AML-193 (cell line): ENCODE results near the gene CBFA2T3.

Source experiments
- DNase-seq, 2 experiments: peaks; one replicate each; lab custom pipeline; 2025; lab: John Stamatoyannopoulos, UW

Gene CBFA2T3

DNA sequence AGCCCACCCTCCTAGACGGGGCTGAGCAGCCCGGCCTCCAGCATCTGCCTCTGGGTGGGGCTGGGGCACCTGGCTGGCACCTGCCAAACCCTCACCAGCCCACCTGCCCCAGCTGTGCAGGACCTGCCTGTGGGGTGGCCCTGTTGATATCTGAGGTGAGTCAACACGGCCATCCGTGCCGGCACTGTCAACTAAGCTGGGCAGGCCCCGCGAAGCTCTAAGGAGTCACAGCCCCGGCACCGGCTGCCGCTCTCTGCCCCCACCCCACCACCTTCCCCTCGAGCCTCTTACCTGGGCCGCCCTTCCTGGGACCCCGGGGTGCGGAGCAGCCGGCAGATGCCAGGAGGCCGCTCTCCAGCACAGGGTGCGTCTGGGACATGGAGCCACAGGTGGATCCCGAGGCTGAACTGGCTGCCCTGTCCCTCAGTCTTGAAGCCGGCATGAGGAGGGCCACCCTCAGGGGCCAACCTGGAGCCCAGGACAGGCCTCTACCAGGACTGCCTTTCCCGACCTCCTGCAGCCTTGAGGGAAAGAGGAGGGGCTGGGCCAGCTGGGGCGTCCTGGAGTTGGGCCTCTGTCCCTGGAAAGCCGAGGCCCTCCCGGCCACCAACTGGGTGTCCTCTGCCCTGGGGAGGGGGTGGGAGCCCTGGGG is 515 bp downstream of the CBFA2T3 start:
- no peak for DNase-seq

DNA sequence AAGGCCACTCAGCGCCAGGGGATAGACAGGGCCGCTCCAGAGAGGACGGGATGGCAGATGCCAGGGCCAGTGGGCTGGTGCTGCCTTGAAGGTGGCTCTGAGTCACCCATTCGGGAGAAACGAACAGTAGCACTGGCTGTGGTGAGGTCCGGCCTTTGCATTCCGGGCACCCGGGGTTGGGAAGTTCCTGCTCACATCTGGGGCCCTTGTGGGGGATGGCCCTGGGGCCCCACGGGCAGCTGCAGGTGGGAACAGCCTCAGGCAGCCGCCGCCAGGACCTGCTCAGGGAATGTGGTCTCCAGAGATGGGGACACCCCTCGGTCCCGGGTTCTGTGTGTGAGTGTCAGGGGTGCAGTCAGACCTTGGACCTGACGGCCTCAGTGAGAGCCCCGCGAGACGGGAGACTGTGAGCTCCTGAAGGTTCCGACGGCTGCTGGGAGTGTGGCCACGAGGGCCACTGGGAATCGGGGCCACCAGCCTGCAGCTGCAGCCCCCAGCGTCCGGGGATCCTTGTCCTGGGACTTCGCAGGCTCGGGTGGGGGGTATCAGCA is 1.4 kb downstream of the CBFA2T3 start:
- DNase-seq: no peak

DNA sequence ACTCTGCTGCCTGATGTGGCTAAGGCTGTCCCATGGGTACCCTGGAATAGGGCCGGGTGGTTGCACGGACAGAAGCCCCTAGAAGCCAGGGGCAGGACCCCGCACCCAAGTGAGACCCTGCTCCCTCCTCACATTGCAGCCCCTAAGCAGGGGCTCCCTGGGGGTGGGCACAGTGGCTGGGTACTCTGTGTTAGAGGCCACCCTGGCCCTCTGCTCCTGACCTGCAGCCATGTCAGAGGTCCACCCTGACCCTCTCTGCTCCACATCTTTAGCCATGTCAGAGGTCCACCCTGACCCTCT is 2.1 kb downstream of the CBFA2T3 start:
- DNase-seq: no peak

DNA sequence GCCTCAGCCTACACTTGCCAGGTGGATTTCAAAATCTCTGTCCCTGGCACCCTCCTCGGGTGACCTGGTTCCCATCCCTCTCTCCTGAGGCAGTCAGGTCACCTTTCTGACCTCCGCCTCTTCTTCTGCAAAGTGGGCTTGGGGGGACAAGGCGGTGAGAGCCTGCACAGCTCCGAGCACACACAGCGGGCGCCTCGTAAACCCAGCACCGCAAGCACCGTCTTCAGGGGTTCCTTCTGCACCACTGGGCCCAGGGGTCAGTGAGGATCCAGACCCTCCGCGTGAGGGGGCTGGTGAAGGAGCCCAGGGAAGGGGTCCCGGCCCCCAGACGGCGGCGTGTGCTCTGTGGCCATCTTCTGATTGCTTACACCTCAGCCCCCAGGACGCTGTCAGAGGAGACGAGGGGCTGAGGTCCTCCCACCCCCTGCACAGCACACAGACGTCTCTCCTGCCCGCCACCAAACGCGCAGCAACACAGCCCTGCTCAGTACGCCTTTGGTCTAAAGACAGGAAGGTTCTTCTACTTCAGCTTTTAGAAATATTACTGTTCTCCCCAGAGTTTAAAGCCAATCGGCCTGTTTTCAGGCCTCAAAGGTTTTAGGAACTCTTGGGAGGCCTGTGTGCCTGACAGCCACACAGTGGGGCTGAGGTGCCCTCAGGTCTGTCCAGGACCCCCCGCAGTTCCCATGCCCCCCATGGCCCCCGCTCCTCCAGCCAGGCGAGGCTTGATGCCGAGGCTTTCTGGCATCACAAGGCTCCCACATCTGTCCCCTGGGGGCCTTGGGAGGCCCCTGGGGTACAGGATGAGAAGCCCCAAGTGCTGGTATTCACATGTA is 2.7 kb downstream of the CBFA2T3 start:
- peak in 1 of 2 experiments; percentile 11 for DNase-seq

DNA sequence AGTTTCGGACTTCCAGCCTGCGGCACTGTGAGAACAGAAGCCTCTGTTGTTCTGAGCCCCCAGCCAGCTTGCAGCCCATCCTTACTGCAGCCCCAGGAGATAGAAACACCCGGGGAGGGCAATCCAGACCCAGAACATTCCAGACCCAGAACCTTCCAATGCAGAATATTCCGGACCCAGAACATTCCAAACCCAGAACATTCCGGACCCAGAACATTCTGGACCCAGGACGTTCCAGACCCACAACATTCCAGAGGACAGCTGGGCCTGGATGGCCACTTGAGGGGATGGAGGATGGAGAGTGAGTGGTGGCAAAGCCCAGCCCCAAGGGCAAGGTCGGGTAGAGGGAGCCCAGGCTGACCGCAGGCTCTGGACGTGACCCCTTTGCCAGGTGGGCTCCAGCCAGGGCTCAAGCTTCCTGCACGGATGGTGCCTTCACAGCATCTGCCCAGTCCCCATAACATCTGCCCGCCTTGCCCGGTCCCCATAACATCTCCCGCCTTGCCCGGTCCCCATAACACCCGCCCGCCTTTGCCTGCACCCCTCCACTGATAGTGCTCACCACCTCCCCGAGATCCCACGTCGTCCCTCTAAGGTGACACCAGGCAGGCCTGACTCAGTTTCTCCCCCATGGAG is 3.5 kb downstream of the CBFA2T3 start:
- no peak for DNase-seq

DNA sequence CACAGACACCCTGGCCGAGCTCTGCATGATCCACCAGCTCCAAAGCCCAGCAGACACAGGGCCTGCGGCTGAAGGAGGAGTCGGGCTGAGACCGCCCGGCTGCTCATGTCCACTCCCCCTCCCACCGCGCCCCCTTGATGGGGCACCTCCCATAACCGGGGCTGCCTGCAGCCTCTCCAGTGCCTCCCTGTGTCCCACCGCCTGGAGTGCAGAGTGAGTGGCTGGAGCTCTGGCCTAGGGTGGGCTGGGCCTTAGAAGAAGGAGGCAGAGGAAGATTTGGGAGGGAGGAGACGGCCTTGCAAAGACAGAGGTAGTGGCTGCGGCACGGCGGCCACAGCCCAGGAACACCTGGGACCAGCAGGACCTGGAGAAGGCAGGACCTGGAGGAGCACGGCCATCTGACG is 4.0 kb downstream of the CBFA2T3 start:
- peak in 1 of 2 experiments; percentile 25 for DNase-seq

DNA sequence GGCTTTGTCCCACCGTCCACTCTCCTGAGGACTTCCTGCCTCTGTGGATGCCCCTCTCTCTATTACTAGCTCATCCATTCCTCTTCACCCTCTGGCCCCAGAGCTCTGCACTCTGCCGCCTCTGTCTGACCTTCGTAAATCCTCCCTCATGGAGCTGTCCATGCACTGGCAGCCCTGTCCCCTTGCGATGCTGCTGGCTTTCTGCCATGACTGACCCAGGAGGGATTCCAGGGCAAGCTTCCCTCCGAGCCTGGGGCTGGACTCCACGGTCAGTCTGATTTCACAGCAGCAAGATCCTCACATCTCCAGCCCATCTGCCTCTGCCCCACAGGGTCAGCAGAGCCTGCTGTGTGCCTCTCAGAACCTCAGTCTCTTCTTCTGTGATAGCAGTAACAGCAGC is 4.7 kb downstream of the CBFA2T3 start:
- no peak for DNase-seq

DNA sequence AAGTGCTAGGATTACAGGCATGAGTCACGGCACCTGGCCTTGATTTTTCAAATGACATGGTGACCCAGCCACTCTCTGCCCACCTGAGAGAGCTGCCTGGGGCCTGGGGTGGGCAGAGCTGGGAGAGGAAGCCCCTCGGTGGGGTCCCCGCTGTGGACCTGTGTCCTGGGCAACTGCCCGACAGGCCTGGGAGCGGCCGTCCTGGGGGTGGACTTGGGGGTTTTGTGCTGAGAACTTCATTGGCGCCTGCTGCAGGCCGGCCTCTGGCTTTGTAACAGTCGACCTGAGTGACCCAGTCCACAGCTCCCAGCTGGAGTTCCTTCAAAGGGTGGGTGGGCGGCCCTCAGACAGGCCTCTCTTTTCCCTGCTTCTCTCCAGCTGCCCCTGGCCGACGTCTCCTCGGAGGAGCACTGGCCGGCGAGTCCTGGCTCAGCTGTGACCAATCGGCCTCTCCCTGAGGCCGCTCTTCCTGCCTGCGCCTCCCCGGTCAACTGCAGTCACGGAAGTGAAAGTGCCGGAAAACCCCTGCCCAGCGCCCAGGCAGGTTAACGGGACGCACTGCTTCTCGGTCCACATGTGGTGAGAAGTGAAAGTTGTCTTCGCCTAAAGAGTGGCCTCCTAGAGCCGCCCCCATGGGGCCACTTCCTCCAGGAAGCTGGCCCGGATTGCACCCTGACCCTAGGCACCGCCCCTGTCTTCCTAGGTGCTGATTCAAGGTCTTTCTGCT is 5.5 kb downstream of the CBFA2T3 start:
- peak in 1 of 2 experiments; percentile 15 for DNase-seq

DNA sequence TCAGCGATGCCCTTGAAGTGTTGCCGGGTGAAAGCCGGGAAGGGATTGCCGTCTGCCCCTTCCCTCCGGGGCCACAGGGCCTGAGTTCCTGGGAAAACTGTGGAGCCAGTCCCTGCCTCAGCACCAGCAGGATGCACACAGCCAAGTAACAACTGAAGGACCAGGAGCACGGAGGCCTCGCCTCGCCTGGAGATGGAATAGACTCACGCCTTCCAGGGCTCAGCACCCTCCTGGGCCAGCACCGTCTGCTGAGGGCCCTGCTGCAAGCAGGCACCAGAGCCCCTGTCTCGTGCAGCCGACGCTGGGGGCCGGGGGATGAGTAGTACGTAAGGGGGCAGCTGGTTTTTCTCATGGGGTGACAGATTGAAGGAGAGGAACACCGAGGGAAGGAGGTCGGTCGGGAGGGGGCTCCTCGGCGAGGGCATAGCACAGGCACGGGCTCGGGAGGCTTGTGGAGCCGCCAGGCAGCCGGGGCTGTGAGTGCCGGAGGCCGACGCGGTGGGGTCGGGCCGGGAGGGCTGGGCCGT is 6.4 kb downstream of the CBFA2T3 start:
- no peak for DNase-seq

DNA sequence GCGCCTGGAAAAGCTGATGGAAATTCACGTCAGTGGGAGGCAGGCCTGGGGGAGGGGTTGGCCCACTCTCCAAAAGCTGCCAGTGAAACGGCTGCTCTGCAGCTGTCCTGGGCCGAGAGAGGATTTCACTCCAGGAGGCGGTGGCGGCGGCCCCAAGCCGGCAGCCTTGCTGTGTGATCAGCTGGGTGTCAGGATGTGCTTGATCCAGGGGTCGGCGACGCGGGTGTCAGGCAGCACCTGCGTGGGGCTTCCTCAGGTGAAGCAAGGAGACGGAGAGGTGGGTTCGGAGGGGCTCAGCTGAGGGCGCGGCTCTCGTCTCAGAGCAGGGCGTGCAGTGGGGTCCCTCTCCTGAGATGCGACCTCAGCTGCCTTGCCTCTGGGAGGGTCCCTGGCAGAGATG is 7.0 kb downstream of the CBFA2T3 start:
- no peak for DNase-seq

DNA sequence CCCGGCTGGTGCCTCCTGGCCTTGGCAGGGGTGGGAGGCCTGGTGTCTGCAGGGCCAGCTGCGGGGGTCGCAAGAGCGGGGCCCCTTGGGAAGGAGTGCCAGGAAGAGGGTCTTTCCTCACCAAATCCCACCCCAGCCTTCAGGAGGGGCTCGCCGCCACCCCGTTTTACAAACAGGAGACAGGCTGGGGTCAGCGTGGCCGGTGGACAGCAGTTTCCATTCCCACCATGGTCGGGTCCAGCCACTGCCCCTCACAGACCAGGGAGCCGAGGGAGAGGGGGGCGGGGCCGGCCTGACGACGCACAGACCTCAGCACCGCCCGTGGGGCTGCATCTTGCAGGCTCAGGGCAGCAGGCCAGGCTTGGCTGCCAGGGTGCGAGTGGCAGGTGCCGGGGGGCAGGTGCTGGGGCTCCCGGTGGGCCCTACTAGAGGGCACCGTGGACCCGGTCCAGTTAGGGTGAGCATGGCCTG is 7.6 kb downstream of the CBFA2T3 start:
- no peak for DNase-seq

DNA sequence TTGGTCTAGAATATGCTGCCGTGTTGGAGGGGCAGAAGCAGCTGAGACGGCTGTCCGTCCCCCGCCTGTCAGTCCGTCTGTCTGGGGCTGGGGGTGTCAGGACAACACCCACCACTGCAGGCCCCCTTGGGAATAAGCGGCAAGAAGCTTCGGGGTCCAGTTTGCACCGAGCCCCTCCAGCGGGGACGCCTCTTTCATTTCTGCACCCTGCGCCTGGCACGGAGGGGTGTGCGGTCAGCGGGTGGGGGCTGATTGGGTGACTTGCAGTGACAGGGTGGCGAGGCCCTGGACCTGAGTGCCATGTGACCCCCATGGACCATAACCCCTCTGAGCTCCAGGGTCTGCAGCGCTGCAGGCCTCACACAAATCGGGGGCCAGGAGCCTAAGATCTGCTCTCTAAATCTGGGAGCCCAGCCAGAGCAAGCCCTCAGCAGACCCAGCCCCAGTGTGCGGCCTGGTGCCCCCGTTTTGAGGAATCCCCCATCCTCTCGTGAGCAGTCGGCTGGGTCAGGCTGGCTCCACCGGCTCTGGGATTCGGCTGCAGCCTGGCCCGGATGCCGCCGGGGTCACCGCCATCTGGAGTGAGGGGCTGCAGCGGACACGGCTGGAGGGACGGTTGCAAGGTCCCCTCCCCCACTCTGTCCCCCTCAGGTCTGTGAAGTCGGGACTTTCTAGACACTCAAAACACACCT is 8.3 kb downstream of the CBFA2T3 start:
- no peak for DNase-seq

DNA sequence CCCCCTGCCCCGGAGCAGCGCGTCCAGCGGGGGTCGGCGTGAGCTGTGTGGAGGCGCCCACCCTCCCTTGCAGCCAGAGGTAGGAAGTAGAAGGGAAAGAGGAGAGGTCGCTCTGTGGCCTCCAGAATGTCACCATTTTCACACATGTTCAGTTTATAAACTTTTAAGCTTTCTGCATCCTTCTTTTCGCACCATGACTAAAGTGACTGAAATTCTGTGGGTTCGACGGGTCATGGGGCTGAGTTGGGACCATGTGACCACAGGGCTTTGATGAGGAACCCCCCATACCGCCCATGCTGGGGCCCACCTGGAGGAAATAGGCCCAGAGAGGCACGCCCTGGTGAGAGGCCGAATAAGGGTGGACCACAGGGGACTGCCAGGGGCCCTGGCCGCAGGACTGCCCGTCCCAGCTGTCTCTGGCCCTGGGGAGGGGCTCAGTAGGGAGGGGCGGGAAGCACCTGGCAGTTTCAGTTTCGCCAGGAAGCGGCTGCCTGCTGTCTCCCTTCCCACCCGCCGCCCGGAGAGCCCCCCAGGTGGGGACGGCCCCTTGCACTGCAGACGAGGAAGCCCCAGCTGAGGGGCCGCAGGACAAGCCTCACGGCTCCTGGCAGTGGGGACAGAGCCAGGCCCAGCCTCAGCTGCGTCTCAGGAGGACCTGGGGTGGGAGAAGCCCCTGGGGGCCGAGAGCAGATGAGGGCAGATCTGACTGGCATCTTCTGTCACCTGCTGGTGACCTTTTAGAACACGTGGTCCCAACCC is 9.0 kb downstream of the CBFA2T3 start:
- DNase-seq: no peak

DNA sequence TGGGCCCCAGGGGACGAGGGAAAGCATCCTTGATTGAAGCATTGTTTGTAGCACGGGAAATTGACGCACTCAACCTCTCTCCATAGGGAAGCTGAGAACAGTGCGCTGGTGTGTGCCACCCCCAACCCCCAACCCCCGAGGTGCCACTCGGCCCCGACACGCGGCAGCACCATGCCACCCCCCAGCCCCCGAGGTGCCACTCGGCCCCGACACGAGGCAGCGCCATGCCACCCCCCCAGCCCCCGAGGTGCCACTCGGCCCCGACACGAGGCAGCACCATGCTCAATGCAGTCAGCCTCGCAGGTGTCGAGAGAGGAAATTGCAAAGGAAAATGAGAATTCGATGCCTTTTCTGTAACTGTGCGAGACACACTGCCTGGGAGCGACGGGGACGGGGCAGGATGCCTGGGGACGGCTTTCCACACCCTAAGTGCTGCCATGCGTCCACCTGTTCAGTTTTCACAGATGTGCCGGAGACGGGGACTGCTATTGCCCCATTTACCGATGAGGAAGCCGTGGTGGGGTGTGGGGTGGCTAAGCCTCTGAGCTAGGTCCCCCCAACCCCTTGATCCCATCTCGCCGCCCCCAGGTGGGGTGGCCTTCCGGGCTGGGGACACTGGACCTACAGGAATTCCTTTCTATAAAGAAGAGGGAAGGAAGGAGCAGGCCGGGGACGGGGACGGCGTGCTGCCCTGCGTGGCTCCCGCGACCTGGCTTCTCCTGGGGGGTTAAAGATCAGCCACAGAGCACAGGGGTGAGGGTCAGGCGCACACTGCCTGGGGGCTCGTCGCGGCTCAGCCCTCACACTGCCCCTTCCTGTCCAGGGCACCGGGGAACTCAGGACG is 9.8 kb downstream of the CBFA2T3 start:
- no peak for DNase-seq

DNA sequence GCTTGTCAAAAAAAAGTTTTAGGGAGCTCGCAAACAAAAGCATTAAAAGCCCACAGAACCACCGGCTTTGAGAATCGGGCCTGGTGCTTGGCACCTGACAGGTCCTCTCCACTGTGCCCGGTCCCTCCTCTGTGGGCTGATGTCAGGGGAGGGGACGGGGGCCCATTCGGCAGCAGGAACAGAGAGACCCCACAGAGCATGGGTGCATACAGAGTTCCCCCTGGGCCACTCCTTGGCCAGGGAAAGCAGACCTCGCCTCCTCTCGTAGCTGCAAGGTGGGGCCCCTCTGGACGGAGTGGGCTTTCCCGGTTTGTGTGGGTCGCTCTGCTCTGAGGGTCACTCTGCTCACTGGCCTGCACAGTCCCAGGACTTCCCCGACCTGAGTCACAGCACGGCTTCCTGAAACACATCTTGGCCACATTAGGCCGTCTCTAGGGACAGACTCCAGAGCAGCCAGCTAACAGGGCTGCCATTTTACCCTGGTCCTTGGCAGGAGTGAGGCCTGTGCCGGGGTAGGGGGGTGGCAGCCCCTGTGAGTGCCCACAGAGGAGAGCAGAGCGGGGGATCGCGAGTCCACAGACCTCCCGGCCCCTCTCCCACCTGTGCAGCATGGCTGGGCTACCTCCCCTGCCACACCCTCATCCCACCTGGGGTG is 11.1 kb downstream of the CBFA2T3 start:
- DNase-seq: no peak

DNA sequence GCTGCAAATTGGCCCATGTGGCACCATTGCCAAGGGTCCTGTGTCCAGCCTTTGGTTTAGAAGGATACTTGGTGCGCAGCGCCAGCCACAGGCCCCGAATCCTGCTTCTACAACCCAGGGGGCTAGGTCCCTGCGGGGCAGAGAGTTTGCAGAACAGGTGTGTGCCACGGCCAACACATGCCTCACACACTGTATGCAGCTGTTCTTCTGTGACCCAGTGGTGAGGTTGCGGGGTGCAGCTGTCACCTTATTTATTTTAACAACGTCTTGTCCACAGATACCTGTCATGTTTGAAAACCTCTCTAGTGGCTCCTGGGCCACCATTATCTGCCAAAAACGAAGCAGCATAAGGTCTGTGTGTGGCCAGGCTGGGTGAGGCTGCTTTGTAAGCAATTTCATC is 11.6 kb downstream of the CBFA2T3 start:
- no peak for DNase-seq

DNA sequence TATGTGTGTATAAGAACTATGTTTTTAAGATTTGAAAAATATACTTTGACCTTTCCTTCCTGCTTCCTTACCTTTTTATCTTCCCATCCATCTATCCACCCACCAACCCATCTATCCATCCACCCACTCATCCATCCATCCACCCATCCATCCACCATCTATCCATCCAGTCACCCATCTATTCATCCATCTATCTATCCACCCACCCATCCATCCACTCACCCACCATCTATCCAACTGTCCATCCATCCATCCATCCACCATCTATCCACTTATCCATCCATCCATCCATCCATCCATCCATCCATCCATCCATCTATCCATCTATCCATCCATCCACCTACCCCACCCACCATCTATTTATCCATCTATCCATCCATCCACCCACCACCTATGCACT is 12.4 kb downstream of the CBFA2T3 start:
- DNase-seq: no peak

DNA sequence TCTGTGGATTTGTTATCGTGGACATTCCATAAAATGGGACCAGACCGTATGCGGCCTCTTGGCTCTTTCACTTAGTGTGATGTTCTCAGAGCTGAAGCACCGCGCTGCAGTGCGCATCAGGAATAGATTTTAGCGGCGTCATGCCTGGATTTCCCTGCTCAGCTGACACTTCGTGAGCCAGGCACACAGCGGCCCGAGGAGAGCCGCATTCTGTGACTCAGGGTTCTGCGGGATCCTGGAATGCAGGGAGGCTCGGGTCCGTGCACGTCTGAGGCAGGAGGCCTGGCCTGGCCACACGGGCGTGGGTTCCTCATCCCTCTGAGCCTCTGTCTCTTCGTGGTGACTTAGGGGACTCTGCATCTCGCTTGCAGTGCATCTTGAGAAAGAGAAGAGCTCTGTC is 13.4 kb downstream of the CBFA2T3 start:
- DNase-seq: no peak

DNA sequence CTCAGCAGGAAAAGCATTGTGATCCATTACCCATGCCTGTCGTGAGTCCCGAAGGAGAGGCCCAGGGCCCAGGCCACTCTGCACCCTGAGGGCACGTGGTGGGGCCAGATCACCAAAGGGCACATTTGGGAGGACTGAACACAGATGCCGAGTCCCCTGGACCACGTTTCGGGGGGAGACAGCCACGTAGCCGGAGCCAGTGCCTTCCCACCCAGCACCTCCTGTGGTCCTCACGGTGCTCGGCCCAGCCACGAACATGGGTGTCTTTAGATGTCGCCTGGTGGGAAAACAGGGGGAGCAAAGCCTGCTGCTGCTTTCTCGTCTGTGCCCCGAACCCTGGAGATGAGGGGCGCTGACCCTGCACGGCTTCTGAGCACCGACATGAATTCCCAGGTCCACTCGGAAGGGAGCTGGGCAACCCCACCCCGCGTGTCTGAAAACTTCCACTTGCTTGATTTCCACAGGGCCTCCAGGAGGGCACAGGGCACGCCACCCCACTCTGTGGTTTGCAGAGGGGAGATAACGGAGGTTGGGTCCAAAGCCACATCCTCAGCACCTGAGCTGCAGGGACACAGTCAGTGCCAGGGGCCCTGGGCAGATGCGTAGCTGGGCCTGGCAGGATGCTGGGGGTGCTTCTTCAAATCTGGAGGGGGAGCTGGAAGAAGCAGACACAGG is 14.4 kb downstream of the CBFA2T3 start:
- DNase-seq: no peak
